HL-60 (cell line): ENCODE results near the gene OR6M1.

ENCODE experiments used
- DNase-seq, 2 experiments: peaks; one replicate each; pipeline ENCODE4 v3.0.0-alpha.2; 2010 to 2020; ENCODE audit warnings: low read depth in 1 of 2, low spot score in 1 of 2
- H3K27ac ChIP-seq: fragments of 250-450 bp; sonication (Bioruptor Pico); replicated peaks from 2 replicates; pipeline ENCODE4 v1.5.1; 2020; ENCODE audit warnings: mild to moderate bottlenecking, moderate library complexity
- H3K27me3 ChIP-seq: fragments of 250-450 bp; sonication (Bioruptor Pico); 2 replicates; pipeline ENCODE4 v1.5.1; 2021; ENCODE audit warnings: mild to moderate bottlenecking, moderate library complexity; ENCODE audit not compliant: insufficient read depth, poor library complexity, severe bottlenecking
- H3K4me3 ChIP-seq: replicated peaks from 2 replicates; pipeline ENCODE4 v1.5.1; 2011; ENCODE audit warnings: mild to moderate bottlenecking, control low read depth, low read length; ENCODE audit not compliant: insufficient read depth
- GABPA ChIP-seq: IDR thresholded peaks from 2 replicates; pipeline ENCODE4 v1.6.1; 2012; ENCODE audit warnings: low read depth
- POLR2AphosphoS5 ChIP-seq: IDR thresholded peaks from 2 replicates; pipeline ENCODE4 v1.6.1; 2012; ENCODE audit warnings: low read depth
- SPI1 ChIP-seq: IDR thresholded peaks from 2 replicates; pipeline ENCODE4 v1.6.1; 2012; ENCODE audit warnings: low read depth, mild to moderate bottlenecking, borderline replicate concordance
- TF ChIP-seq, protein P1 (sequence below): IDR thresholded peaks from one replicate; pipeline ENCODE4 v1.5.1; 2011; ENCODE audit warnings: low read length, control low read depth, inconsistent platforms; ENCODE audit not compliant: insufficient read depth
- TF ChIP-seq, protein P2 (sequence below): IDR thresholded peaks from 2 replicates; pipeline ENCODE4 v1.6.1; 2012; ENCODE audit warnings: low read depth; ENCODE audit not compliant: insufficient replicate concordance

Gene OR6M1

DNA sequence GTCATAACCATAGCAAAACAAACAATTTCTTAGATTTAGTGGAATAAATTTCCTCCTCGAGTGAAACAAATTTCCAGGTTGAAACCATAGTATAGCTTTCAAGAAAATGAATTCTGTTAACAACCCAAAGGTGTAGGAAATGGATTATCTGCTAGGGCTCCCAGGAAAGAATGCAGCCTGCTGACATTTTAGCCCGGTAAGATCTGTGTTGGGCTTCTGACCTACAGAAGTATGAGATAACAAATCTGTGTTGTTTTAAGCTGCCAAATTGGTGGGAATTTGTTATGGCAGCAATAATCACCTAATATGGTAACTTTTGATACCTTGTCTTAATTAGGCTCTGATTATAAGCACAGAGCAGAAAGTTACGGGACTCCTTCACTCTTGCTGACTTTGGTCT, 32.0 kb upstream of the OR6M1 start:
- TF ChIP-seq POLR2AphosphoS5 (no peak), SPI1 (no peak), GABPA (no peak)
- TF ChIP-seq, protein P1, sequence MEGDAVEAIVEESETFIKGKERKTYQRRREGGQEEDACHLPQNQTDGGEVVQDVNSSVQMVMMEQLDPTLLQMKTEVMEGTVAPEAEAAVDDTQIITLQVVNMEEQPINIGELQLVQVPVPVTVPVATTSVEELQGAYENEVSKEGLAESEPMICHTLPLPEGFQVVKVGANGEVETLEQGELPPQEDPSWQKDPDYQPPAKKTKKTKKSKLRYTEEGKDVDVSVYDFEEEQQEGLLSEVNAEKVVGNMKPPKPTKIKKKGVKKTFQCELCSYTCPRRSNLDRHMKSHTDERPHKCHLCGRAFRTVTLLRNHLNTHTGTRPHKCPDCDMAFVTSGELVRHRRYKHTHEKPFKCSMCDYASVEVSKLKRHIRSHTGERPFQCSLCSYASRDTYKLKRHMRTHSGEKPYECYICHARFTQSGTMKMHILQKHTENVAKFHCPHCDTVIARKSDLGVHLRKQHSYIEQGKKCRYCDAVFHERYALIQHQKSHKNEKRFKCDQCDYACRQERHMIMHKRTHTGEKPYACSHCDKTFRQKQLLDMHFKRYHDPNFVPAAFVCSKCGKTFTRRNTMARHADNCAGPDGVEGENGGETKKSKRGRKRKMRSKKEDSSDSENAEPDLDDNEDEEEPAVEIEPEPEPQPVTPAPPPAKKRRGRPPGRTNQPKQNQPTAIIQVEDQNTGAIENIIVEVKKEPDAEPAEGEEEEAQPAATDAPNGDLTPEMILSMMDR, result no peak
- TF ChIP-seq, protein P2, sequence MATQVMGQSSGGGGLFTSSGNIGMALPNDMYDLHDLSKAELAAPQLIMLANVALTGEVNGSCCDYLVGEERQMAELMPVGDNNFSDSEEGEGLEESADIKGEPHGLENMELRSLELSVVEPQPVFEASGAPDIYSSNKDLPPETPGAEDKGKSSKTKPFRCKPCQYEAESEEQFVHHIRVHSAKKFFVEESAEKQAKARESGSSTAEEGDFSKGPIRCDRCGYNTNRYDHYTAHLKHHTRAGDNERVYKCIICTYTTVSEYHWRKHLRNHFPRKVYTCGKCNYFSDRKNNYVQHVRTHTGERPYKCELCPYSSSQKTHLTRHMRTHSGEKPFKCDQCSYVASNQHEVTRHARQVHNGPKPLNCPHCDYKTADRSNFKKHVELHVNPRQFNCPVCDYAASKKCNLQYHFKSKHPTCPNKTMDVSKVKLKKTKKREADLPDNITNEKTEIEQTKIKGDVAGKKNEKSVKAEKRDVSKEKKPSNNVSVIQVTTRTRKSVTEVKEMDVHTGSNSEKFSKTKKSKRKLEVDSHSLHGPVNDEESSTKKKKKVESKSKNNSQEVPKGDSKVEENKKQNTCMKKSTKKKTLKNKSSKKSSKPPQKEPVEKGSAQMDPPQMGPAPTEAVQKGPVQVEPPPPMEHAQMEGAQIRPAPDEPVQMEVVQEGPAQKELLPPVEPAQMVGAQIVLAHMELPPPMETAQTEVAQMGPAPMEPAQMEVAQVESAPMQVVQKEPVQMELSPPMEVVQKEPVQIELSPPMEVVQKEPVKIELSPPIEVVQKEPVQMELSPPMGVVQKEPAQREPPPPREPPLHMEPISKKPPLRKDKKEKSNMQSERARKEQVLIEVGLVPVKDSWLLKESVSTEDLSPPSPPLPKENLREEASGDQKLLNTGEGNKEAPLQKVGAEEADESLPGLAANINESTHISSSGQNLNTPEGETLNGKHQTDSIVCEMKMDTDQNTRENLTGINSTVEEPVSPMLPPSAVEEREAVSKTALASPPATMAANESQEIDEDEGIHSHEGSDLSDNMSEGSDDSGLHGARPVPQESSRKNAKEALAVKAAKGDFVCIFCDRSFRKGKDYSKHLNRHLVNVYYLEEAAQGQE, result no peak
- H3K4me3 ChIP-seq, result no peak overlapping the region
- peaks cover 3% of the 10 kb centered on the region for H3K27me3 ChIP-seq
- no peak for DNase-seq
- no peak overlapping the region for H3K27ac ChIP-seq

DNA sequence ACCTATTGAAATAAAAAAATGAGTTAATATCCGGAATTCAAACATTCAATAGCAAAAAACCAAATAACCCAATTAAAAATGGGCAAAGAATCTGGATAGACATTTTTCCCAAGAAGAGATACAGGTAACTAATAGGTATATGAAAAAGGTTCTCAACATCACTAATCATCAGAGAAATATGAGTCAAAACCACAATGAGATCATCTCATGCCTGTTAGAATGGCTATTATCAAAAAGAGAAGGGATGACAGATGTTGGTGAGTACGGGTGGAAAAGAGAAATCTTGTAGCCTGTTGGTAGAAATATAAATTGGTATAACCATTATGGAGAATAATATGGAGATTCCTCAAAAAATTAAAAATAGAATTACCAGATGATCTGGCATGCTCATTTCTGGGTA, 26.9 kb upstream of the OR6M1 start:
- TF ChIP-seq GABPA (no peak), SPI1 (no peak)
- Histone ChIP-seq H3K4me3 (no peak overlapping the region), H3K27ac (no peak overlapping the region), H3K27me3 (peaks cover 4% of the 10 kb centered on the region)
- DNase-seq, result no peak

DNA sequence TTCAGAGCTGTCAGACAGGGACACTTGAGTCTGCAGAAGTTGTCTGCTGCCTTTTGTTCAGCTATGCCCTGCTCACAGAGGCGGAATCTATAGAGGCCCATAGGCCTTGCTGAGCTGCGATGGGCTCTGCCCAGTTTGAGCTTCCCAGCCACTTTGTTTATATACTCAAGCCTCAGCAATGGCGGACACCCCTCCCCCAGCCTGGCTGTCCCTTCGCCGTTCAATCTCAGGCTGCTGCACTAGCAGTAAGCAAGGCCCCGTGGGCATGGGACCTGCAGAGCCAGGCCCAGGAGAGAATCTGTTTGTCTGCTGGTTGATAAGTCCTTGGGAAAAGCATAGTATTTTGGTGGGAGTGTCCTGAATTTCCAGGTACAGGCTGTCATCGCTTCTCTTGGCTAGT, 23.6 kb upstream of the OR6M1 start:
- Histone ChIP-seq H3K27me3 (peaks cover 4% of the 10 kb centered on the region), H3K27ac (no peak overlapping the region), H3K4me3 (no peak overlapping the region)
- no peak for TF ChIP-seq SPI1
- TF ChIP-seq, protein P2, result no peak
- DNase-seq, result no peak

DNA sequence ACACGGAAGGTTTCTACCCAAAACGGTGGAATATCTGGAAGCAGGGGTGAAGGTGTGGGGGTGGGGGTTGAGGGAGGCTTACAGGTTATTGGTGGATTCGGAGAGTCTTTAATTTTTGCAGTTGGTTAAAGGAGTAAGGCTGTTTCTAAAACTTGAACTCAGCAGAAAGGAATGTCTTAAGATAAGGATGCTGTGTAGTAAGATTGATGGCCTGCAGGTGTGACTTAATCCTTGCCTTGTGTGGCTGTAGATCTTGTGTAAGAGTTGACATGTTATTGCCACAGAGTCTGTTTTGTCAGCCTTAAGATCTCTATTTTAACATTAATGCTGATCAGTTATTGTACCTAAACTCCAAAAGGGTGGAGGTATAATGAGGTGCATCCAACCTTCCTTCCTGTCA, 16.4 kb upstream of the OR6M1 start:
- Histone ChIP-seq H3K27ac (no peak overlapping the region), H3K4me3 (no peak overlapping the region), H3K27me3 (no peaks in the 10 kb centered on the region)
- TF ChIP-seq GABPA (no peak), POLR2AphosphoS5 (no peak), SPI1 (no peak)
- TF ChIP-seq, protein P1, result no peak
- TF ChIP-seq, protein P2, result no peak
- DNase-seq, result no peak
